GM18951 (cell line): ENCODE data around the gene TBC1D4.

Experiments
- POLR2A ChIP-seq: IDR thresholded peaks from 4 replicates; pipeline ENCODE4 v1.6.1; 2011; ENCODE audit warnings: mild to moderate bottlenecking; ENCODE audit not compliant: insufficient read length, insufficient read depth; ENCODE audit errors: extremely low read depth
- in situ Hi-C: fragments of 300-500 bp; cut with MboI; formaldehyde crosslinking; loops from one replicate; pipeline ENCODE4 v1.12.0; 2022; ENCODE audit warnings: low sequenced_read_pairs, mixed read lengths, inconsistent platforms; ENCODE audit not compliant: unreplicated experiment

Gene TBC1D4

DNA sequence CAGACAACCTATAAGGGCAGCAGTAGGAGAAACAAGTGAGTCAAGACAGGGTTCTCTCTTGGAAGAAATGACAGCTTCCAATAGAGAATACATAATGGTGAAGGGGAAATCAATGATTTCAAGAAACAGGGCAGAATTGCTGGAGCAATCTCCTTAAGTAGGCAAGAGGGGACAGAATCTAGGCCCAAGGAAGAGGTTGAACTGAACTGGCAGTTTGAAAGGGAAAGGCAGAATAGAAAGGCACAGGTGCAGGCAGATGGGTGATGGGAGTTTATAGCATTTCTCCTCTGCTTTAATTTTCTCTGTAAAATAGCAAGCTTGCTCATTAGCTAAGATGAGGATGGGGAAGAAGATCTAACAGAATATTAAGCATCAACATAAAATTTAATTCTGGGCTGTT lies 110.8 kb downstream of the TBC1D4 start:
- in situ Hi-C loops = no loop called here
- no peak for TF ChIP-seq POLR2A

DNA sequence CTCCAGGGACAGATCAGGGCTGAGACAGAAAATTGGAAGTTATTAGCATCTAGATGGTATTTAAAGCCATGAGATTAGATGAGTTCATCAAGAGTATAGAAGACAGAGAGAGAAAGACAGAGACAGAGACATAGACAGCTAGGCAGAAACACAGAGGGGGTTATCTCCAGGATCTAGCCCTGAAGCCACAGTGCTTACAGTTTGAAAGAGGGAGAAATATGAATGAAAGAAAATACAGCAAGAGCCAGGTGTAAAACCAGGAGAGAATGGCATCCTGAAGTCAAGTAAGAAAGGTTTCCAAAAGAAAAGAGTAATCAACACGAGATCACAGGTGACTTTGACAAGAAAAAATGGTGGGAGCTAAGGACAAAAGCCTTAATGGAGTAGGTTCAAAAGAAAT lies 111.2 kb downstream of the TBC1D4 start:
- in situ Hi-C loops = no loop called here
- TF ChIP-seq POLR2A = no peak

DNA sequence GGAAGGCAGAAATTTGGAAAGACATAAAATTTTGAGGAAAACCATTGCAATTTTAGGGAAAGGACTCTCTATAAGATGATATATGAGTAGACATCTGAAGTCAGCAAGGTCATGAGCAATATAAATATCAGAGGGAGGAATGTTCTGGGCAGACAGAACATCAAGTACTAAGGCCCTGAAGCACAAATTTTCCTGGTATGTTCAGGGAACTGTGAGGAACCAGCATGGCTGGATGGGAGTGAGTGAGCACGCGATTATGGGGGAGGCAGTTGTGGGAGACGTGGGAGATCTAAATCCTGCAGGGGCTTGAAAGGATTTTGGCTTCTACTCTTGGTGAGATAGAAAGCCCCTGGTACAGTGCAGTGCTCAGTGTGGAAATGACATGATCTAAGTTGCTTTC lies 112.0 kb downstream of the TBC1D4 start:
- TF ChIP-seq POLR2A = no peak
- in situ Hi-C loops = no loop called here

GRCh38 chr13:75368167-75368566 lies 113.8 kb downstream of the TBC1D4 start:
- TF ChIP-seq POLR2A = no peak
- in situ Hi-C loops = no loop called here

GRCh38 chr13:75366380-75367280 lies 115.3 kb downstream of the TBC1D4 start:
- in situ Hi-C loops = no loop called here

DNA sequence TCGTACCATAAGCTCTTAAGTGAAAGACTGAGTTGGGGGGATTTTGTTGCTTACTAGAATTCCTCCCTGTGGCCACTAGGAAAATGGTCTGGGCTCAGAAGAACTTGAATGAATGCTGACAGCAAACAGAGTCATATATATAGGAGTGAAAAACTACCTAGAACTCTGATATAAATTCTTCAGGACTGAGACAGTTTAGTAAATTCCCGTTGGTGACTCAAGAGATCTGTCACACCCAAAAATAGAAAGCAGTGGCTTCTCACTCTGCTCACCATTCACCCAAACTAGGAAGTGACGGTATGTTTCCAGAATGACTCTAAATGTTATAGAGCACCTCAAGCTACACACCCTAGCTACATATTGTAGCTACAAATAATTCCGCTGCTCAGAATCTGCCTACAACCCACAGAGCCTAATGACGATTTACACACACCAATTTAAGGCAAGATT lies 116.2 kb downstream of the TBC1D4 start:
- TF ChIP-seq POLR2A = no peak
- in situ Hi-C loops = no loop called here

More at GRCh38 chr13:75366380-75367280, 115.3 kb downstream of the TBC1D4 start:
- no peak for TF ChIP-seq POLR2A

DNA sequence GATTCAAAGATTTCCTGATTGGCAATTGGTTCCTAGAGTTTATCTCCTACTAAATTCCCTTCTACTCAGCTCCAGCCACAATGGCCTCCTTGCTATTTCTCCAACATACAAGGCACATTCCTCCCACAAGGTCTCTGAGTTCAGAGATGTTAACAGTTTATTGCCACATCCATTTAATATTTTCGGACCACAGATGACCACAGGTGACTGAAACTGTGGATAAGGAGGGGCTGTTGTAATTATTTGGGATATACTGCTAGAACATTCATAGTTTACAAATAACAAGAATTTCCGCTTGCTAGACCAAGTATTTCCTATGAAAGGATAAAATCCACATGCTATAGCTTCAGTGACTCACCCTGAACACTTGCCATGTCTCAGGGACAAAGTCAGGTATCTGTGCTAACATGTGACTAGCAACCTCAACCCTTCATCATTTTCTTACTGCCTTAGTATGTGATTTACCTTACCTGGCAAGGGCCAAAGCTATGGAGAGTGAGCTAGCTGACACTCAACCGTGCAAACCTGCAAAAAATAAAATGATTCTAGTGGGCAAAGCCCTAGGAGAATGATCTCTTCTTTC lies 117.7 kb downstream of the TBC1D4 start:
- no peak for TF ChIP-seq POLR2A

GRCh38 chr13:75363371-75363770 lies 118.6 kb downstream of the TBC1D4 start:
- in situ Hi-C loops = no loop called here
- no peak for TF ChIP-seq POLR2A

More for the DNA sequence above, 117.7 kb downstream of the TBC1D4 start:
- in situ Hi-C loops = no loop called here

DNA sequence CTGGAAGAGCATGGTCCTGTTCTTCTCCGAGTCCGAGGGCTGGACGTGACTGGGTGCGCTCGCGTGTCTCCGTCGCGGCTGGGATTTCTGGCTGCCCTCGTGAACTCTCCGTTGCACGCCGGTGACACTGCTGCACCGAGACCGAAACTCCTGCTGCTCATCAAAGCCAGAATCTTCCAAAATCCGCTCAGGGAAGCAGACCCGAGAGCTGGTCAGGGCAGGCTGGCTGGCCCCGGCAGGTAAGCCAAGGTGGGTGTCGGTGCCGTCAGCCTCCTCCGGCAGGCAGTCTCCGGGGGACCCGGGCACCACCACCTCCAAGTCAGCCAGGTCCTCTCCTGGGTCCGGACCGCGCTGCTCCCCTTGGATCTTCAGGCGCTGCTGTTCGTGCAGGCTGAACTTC lies 119.9 kb downstream of the TBC1D4 start:
- TF ChIP-seq POLR2A = no peak
- in situ Hi-C loops = no loop called here

- TF ChIP-seq POLR2A = no peak
- in situ Hi-C loops = no loop called here
Measured at GRCh38 chr13:75360170-75360569, 121.8 kb downstream of the TBC1D4 start.

GRCh38 chr13:75359266-75359665 lies 122.7 kb downstream of the TBC1D4 start:
- TF ChIP-seq POLR2A = no peak
- in situ Hi-C loops = no loop called here

- in situ Hi-C loops = no loop called here
- no peak for TF ChIP-seq POLR2A
Measured at GRCh38 chr13:75357576-75358289, 124.2 kb downstream of the TBC1D4 start.

DNA sequence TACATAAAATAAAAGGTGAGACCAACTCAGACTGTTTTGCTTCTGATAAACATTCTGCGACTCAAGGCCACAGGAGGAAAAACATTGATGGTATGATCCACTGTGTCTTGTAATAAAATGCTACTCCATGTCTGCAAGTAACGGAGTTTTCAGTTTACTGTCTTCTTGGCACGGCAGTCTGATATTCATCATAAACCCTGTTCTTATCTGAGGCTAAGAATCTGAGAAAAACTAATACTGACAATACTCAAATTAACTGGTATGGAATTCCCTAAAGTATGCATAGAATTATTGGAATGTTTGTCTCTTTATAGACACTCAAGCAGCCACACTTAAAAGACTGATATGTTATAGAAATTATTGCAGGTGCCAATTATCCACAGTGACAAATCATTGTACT lies 125.5 kb downstream of the TBC1D4 start:
- no peak for TF ChIP-seq POLR2A
- in situ Hi-C loops = no loop called here

DNA sequence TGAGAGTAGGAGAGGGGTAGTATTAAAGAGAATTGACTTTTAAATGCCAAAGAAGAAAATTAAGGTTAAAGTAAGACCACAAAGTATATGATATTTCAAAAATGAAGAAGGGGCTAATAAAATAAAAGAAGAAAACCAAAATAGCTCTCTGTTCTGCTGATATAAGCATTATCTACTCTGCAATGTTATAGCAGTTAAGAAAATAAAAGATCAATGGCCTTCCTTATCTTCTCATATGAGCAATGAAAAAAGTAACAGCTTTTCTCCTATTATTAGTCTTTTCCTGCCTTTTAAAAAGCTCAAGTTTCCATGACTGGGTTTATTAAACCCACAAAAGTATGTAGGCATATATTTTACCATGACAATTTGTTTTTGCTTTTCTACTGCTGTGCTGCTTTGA lies 126.4 kb downstream of the TBC1D4 start:
- no peak for TF ChIP-seq POLR2A
- in situ Hi-C loops = no loop called here

DNA sequence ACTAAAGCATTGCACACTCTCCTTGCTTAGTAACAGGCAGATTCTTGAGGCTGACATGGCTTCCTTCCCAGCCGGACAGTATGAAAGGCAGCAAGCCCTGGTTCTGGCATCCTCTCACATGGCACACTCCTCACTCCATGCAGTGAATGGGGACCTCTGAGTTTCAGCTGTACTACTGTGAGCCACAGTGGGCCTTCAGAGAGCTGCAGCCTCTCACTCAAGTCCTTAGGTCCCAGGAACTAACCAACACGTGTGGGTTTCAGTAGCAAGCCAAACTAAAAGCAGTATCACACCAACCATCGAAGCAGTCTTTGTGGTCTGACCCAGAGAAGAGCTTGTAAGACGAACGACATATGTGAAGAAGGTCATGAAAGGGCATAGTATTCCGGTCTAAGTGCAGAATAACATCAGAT lies 128.2 kb downstream of the TBC1D4 start:
- in situ Hi-C loops = no loop called here
- no peak for TF ChIP-seq POLR2A
